Placental epithelial cell (primary cell): ENCODE results near the gene NCK2. TPM values are rescaled to one million over a fixed set of nuclear protein-coding genes. Genes with fewer than 3 reads are reported as not detected.

Source experiments
- total RNA-seq: library from RNA; depleted of rRNA; stranded (reverse); fragments of >200 nt; gene quantifications from 2 replicates; pipeline ENCODE4 v1.2.3, GENCODE V29; 2012

NCK2 gene
- 37.0 and 44.8 TPM in 2 replicates for total RNA-seq

DNA sequence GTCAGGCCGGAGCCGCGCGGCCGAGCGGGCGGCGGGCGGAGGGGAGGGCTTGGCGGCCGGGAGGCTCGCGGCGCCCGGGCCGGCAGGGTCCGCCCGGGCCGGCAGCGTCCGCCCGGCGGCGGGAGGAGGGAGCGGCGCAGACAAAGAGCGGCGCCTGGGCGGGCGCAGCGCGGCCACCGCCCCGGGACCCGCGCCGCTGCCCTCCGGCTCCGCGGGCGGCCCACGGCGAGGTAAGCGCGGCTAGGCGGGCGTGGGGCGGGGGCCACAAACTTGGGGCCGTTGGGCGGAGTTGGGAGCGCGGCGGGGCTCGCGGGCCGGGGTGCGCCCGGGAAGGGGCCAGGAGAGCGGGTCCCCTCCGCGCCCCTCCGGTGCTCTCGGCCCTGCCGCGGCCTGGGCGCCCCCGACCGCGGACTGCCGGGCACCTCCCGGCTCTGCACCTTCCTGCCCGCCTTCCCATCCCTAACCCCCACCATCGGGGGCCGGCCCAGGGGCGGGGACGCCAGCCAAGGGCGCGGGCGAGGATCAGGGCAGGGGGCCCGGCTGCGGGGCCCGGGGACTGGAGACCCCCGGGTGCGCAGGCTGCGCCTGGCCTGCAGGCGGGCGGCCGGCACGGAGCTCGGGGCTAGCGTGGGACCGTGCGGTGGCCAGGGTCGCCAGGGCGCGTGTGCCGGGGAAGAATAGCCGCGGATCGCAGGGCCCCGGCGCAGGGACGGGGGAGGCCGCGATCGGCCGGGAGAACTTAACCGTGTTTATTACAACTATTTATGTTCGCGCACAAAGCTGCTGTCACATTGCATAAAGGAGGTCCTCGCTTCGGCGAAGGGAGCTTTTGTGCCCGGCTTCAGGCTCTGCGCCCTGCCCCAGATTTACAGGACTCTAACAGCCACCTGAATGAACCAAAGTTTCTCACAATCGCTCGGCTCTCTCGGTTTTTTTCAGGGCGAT, at the start of gene NCK2:
NCK2 (plus strand) TSS at position 4 of the 945 bp plus-strand sequence. CDS start 110,152 bp downstream, outside the sequence.

